Esophagus squamous epithelium (tissue), 4 donors: ENCODE measurements around the gene FGGY.

Source experiments
- POLR2A ChIP-seq, 4 donors: fragments of 450-650 bp; IDR thresholded peaks; one replicate each; pipeline ENCODE4 v1.6.1; 2017; ENCODE audit warnings: antibody characterized with exemption in 4 of 4, mild to moderate bottlenecking in 4 of 4, moderate library complexity in 3 of 4
- TF ChIP-seq, protein P1 (sequence below), 6 experiments: fragments of 450-650 bp in 4 of 6; fragments of 200-600 bp in 2 of 6; sonication (generic) in 2 of 6; IDR thresholded peaks; one replicate each; pipeline ENCODE4 v1.5.1; 2016 to 2019; ENCODE audit warnings: antibody characterized with exemption in 6 of 6, mild to moderate bottlenecking in 4 of 6, moderate library complexity in 4 of 6

DNA sequence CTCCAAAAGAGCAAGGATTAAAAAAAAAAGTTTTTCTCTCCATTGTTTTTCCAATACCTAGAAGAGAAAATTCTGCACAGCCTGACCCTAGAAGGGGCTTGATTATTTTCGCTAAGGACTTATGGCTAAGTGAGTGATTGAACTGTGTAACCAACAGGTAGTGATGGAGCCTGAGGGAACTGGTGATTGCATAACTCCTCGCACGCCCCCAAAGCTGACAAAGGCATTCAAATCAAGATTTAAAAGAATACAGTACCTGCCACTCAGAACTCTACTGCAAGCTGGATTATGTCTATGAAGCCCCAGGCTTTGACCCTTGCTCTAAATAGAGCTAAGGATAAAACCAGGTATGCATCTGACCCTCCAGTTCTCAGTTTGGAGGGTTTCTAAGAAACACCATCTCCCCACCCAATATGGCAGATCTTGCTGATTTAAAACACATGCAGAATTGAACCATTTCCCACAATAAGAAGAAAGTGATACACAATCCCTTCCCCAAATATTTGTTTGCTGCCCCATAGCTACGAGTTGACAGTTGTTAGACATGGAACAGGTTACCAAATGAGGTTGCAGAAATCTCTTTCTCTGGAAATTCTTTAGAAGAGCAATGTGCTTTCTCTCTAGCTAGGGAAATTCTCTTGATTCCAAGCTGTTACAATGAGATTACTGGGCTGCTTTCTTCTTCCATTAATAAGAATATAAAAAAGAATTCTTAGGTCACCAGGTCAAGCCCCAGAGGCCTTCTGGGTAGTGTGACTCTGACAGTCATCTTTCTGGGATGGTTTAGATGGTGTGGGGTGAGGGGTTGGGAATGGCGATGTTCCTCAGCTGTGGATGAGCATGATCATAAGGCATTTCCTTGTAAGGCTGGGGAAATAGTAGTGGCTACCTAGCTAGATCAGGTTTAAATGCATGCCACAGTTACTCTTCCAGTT lies 35.1 kb downstream of the FGGY start:
- TF ChIP-seq, protein P1, sequence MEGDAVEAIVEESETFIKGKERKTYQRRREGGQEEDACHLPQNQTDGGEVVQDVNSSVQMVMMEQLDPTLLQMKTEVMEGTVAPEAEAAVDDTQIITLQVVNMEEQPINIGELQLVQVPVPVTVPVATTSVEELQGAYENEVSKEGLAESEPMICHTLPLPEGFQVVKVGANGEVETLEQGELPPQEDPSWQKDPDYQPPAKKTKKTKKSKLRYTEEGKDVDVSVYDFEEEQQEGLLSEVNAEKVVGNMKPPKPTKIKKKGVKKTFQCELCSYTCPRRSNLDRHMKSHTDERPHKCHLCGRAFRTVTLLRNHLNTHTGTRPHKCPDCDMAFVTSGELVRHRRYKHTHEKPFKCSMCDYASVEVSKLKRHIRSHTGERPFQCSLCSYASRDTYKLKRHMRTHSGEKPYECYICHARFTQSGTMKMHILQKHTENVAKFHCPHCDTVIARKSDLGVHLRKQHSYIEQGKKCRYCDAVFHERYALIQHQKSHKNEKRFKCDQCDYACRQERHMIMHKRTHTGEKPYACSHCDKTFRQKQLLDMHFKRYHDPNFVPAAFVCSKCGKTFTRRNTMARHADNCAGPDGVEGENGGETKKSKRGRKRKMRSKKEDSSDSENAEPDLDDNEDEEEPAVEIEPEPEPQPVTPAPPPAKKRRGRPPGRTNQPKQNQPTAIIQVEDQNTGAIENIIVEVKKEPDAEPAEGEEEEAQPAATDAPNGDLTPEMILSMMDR (IDR thresholded peaks at IDR 0.05) = no peak
- TF ChIP-seq POLR2A (IDR thresholded peaks at IDR 0.05) = no peak
